A549 treated with ZK216348 at 1 μM for 4 hours (cell line): ENCODE results near the gene OR4C5. TPM values are rescaled to one million over a fixed set of nuclear protein-coding genes. Genes with fewer than 3 reads are reported as not detected.

Experiments
- total RNA-seq: library from RNA; stranded (reverse); fragments of 200-300 nt; extraction: Qiagen RNA extraction; gene quantifications from 5 replicates; pipeline ENCODE4 v1.2.3, GENCODE V29; 2022; ENCODE audit warnings: low read depth

OR4C5 gene
- not detected in 5 replicates for total RNA-seq

DNA sequence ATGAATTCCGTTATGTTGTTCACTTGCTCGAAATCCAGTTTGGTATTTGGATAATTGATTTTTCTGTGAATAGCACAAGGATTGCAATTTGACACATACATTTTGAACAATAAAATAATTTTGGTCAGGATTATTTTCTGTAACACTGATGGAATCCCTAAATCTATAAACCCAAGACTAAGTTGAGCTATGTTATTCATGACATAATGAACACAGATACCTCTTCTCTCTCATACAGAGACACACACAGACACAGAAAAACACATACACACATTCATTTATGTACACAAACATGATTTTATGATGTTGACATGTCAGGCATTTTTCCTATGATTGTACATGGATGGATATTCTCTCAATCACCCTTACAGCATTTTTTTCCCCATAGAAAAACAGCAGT lies at the start of gene OR4C5:
OR4C5 (minus strand) TSS at position 101 of the 400 bp plus-strand sequence; CDS start at position 101, 0 bp downstream.

DNA sequence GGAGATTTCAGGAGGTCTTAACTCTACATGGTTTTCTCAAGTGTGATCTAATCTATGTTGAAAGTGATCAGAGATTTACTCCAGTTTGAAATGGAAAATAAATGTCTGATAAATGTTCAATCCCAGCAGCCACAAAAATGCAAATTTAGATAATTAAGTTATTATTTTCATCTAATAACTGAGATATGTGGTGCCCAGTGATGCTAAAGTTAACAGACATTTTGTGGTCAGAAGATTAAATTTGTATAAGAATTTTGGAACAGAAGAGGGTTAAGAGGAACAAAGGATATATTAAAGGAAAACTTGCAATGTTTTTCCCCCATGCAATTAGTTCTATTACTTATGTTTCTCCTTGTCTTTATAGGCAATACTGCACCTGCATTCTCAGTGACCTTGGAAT lies 41.6 kb downstream of the OR4C5 start, which contains the start of gene OR4C3:
OR4C3 (plus strand) TSS at position 301 of the 400 bp plus-strand sequence. CDS start 102 bp downstream, outside the sequence.

Other genes starting within 250 kb of the OR4C5 start
- gene OR4B1, start 149.7 kb downstream of the OR4C5 start, total RNA-seq, result not detected in 5 replicates
- not detected in 5 replicates for gene OR4X2, start 121.4 kb downstream of the OR4C5 start, total RNA-seq
- gene OR4X1, start 102.6 kb downstream of the OR4C5 start, total RNA-seq, result not detected in 5 replicates
- not detected in 5 replicates for gene OR4S1, start 60.2 kb downstream of the OR4C5 start, total RNA-seq
- gene OR4C3, start 41.5 kb downstream of the OR4C5 start, total RNA-seq, result not detected in 5 replicates
- gene OR4A47, start 122.3 kb upstream of the OR4C5 start, total RNA-seq, result not detected in 5 replicates